Measurements from ENCODE around the gene ATP8A2. TPM values are rescaled to one million over a fixed set of nuclear protein-coding genes. Genes with fewer than 3 reads are reported as not detected.

The ATP8A2 gene
- total and polyA plus RNA-seq, 3 donors from 2014 or later, result 14.2 to 38.3 (median 16.5) TPM

- no peak for DNase-seq
- 76 to 85% methylated on average over 4 of the region's 4 CpGs for WGBS, 2 donors
- TF ChIP-seq, protein P1, sequence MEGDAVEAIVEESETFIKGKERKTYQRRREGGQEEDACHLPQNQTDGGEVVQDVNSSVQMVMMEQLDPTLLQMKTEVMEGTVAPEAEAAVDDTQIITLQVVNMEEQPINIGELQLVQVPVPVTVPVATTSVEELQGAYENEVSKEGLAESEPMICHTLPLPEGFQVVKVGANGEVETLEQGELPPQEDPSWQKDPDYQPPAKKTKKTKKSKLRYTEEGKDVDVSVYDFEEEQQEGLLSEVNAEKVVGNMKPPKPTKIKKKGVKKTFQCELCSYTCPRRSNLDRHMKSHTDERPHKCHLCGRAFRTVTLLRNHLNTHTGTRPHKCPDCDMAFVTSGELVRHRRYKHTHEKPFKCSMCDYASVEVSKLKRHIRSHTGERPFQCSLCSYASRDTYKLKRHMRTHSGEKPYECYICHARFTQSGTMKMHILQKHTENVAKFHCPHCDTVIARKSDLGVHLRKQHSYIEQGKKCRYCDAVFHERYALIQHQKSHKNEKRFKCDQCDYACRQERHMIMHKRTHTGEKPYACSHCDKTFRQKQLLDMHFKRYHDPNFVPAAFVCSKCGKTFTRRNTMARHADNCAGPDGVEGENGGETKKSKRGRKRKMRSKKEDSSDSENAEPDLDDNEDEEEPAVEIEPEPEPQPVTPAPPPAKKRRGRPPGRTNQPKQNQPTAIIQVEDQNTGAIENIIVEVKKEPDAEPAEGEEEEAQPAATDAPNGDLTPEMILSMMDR (IDR thresholded peaks at IDR 0.05), result no peak
- TF ChIP-seq POLR2A (IDR thresholded peaks at IDR 0.05), result no peak
- H3K27me3 ChIP-seq, result no peaks in the 10 kb centered on the region
- intact Hi-C loops (cut with DNase I; ENCODE audit: low total_unique reads), result no loop called here
- no peak overlapping the region for H3K4me3 ChIP-seq
- no peaks in the 10 kb centered on the region for H3K36me3 ChIP-seq (ENCODE audit: low read depth, missing control alignments)
- no peaks in the 10 kb centered on the region for H3K9me3 ChIP-seq
- no peak overlapping the region for H3K27ac ChIP-seq
- no peaks in the 10 kb centered on the region for H3K4me1 ChIP-seq
Measured at GRCh38 chr13:25701304-25701703, 329.5 kb downstream of the ATP8A2 start.

GRCh38 chr13:25702386-25702785 is 330.6 kb downstream of the ATP8A2 start:
- Histone ChIP-seq H3K27ac (no peak overlapping the region), H3K9me3 (no peaks in the 10 kb centered on the region), H3K4me3 (no peak overlapping the region), H3K4me1 (no peaks in the 10 kb centered on the region), H3K36me3 (ENCODE audit: low read depth, missing control alignments) (no peaks in the 10 kb centered on the region), H3K27me3 (no peaks in the 10 kb centered on the region)
- TF ChIP-seq POLR2A (IDR thresholded peaks at IDR 0.05), result no peak
- TF ChIP-seq, protein P1 (IDR thresholded peaks at IDR 0.05), result no peak
- intact Hi-C loops (cut with DNase I; ENCODE audit: low total_unique reads), result no loop called here
- no peak for DNase-seq
- 90 to 91% methylated on average over 2 of the region's 2 CpGs for WGBS, 2 donors

- H3K4me1 ChIP-seq, result no peaks in the 10 kb centered on the region
- no peak overlapping the region for H3K27ac ChIP-seq
- no peak overlapping the region for H3K4me3 ChIP-seq
- intact Hi-C loops (cut with DNase I; ENCODE audit: low total_unique reads), result no loop called here
- 77 to 88% methylated on average over 1 of the region's 1 CpG for WGBS, 2 donors
- no peaks in the 10 kb centered on the region for H3K27me3 ChIP-seq
- H3K9me3 ChIP-seq, result no peaks in the 10 kb centered on the region
- H3K36me3 ChIP-seq (ENCODE audit: low read depth, missing control alignments), result no peaks in the 10 kb centered on the region
- no peak for TF ChIP-seq POLR2A (IDR thresholded peaks at IDR 0.05)
- TF ChIP-seq, protein P1 (IDR thresholded peaks at IDR 0.05), result no peak
- no peak for DNase-seq
Measured at GRCh38 chr13:25707726-25708125, 336.0 kb downstream of the ATP8A2 start.

GRCh38 chr13:25708268-25708667 is 336.5 kb downstream of the ATP8A2 start:
- intact Hi-C loops (cut with DNase I; ENCODE audit: low total_unique reads), result no loop called here
- Histone ChIP-seq H3K36me3 (ENCODE audit: low read depth, missing control alignments) (no peaks in the 10 kb centered on the region), H3K9me3 (no peaks in the 10 kb centered on the region), H3K4me1 (no peaks in the 10 kb centered on the region), H3K4me3 (no peak overlapping the region), H3K27ac (no peak overlapping the region), H3K27me3 (no peaks in the 10 kb centered on the region)
- TF ChIP-seq, protein P1 (IDR thresholded peaks at IDR 0.05), result no peak
- no peak for TF ChIP-seq POLR2A (IDR thresholded peaks at IDR 0.05)
- 90 to 91% methylated on average over 1 of the region's 1 CpG for WGBS, 2 donors
- DNase-seq, result no peak

DNA sequence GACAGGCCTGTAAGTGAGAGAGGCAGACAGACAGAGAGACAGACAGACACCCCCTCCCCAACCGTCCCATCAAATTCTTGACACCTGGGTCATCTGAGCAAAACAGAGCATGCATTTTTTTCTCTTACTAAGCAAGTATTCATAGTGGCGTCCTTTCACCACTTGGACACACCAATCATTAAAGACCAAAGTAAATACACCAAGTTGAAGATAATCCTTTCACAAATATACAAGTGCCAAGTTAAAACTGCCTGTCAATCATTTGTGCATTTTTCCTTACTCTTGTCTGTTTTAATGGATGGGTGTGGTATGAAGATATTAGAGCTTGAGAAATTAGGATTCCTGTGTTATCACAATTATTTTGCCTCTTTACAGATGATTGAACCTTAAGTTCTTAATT is 337.3 kb downstream of the ATP8A2 start:
- Histone ChIP-seq H3K9me3 (no peaks in the 10 kb centered on the region), H3K4me3 (no peak overlapping the region), H3K4me1 (no peaks in the 10 kb centered on the region), H3K36me3 (ENCODE audit: low read depth, missing control alignments) (no peaks in the 10 kb centered on the region), H3K27ac (no peak overlapping the region), H3K27me3 (no peaks in the 10 kb centered on the region)
- 90% methylated on average over 2 of the region's 2 CpGs for WGBS, 2 donors
- intact Hi-C loops (cut with DNase I; ENCODE audit: low total_unique reads), result no loop called here
- TF ChIP-seq POLR2A (IDR thresholded peaks at IDR 0.05), result no peak
- TF ChIP-seq, protein P1 (IDR thresholded peaks at IDR 0.05), result no peak
- no peak for DNase-seq

Measured in testis (tissue), 3 donors.